ENCODE measurements around the gene IPP.

Gene IPP

GRCh38 chr1:45792744-45793143 is 42.3 kb upstream of the IPP start:
- no CpG with 5 or more reads among the region's 4 CpGs for WGBS, 2 donors (ENCODE audit: extremely low coverage in 2 of 2, insufficient read length in 2 of 2, insufficient replicate concordance in 1 of 2)
- no peak overlapping the region for H3K4me3 ChIP-seq (ENCODE audit: low read length in 2 of 2)
- H2BK120ac ChIP-seq (ENCODE audit: low read depth, low read length), result no peak overlapping the region
- H3K27me3 ChIP-seq (ENCODE audit: control insufficient read depth in 3 of 3, insufficient read depth in 3 of 3, low read depth in 1 of 3, low read length in 3 of 3), result no peaks in the 10 kb centered on the region
- H3K4ac ChIP-seq (ENCODE audit: low read length), result no peak overlapping the region
- no peak overlapping the region for H2AFZ ChIP-seq (ENCODE audit: low read length)
- H3K23ac ChIP-seq (ENCODE audit: low read depth, low read length, poor library complexity), result no peak overlapping the region
- no peak overlapping the region for H3K27ac ChIP-seq (replicated peaks; ENCODE audit: low read length)
- H2BK12ac ChIP-seq (ENCODE audit: low read length), result no peak overlapping the region
- H4K8ac ChIP-seq (ENCODE audit: low read depth, low read length), result no peak overlapping the region
- H3K4me2 ChIP-seq (ENCODE audit: insufficient read depth, low read length, poor library complexity, severe bottlenecking), result no peak overlapping the region
- DNase-seq (ENCODE audit: low spot score), result no peak
- H3K79me1 ChIP-seq (ENCODE audit: low read depth, low read length), result no peaks in the 10 kb centered on the region
- H3K4me1 ChIP-seq (ENCODE audit: control insufficient read depth in 2 of 2, insufficient read depth in 1 of 2, low read depth in 1 of 2, low read length in 2 of 2), result peaks cover 0 to 3% of the 10 kb centered on the region in 2 donors
- H2BK5ac ChIP-seq (ENCODE audit: low read length), result no peak overlapping the region
- no peak overlapping the region for H2AK5ac ChIP-seq (ENCODE audit: low read depth, low read length)
- H3K14ac ChIP-seq (ENCODE audit: low read length), result no peak overlapping the region
- no peaks in the 10 kb centered on the region for H3K36me3 ChIP-seq (replicated peaks in 1 of 2; ENCODE audit: control insufficient read depth in 2 of 2, insufficient read depth in 2 of 2, low read length in 2 of 2)
- H3K9ac ChIP-seq (ENCODE audit: low read depth, low read length, poor library complexity), result no peak overlapping the region
- no peak overlapping the region for H2BK15ac ChIP-seq (ENCODE audit: low read length)
- no peak overlapping the region for H4K91ac ChIP-seq (ENCODE audit: low read depth, low read length, poor library complexity)
- H3K18ac ChIP-seq (ENCODE audit: low read length), result no peak overlapping the region
- no peaks in the 10 kb centered on the region for H3K9me3 ChIP-seq (replicated peaks in 1 of 2; ENCODE audit: control insufficient read depth in 2 of 2, insufficient read depth in 1 of 2, low read depth in 1 of 2, low read length in 2 of 2)

DNA sequence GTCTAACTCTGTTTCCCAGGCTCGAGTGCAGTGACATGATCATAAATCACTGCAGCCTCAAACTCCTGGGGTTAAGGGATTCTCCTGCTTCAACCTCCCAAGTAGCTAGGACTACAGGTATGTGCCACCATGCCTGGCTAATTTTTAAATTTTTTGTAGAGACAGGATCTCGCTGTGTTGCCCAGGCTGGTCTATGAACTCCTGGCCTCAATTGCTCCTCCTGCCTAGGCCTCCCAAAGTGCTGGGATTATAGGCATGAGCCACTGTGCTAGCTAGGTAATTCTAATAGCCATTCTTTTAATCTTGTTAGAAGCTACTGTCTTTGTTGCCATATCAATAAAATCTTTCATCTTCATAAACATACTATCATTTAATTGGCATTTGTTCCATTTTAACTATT is 39.1 kb upstream of the IPP start:
- Histone ChIP-seq H3K4me1 (ENCODE audit: control insufficient read depth in 2 of 2, insufficient read depth in 1 of 2, low read depth in 1 of 2, low read length in 2 of 2) (no peaks in the 10 kb centered on the region), H3K27ac (replicated peaks; ENCODE audit: low read length) (no peak overlapping the region), H3K14ac (ENCODE audit: low read length) (no peak overlapping the region), H2BK120ac (ENCODE audit: low read depth, low read length) (no peak overlapping the region), H2BK12ac (ENCODE audit: low read length) (no peak overlapping the region), H2AK5ac (ENCODE audit: low read depth, low read length) (no peak overlapping the region), H3K23ac (ENCODE audit: low read depth, low read length, poor library complexity) (no peak overlapping the region), H2BK15ac (ENCODE audit: low read length) (no peak overlapping the region), H3K36me3 (replicated peaks in 1 of 2; ENCODE audit: control insufficient read depth in 2 of 2, insufficient read depth in 2 of 2, low read length in 2 of 2) (no peaks in the 10 kb centered on the region), H4K8ac (ENCODE audit: low read depth, low read length) (no peak overlapping the region), H3K4ac (ENCODE audit: low read length) (no peak overlapping the region), H3K9ac (ENCODE audit: low read depth, low read length, poor library complexity) (no peak overlapping the region), H2AFZ (ENCODE audit: low read length) (no peak overlapping the region), H3K9me3 (replicated peaks in 1 of 2; ENCODE audit: control insufficient read depth in 2 of 2, insufficient read depth in 1 of 2, low read depth in 1 of 2, low read length in 2 of 2) (no peaks in the 10 kb centered on the region), H3K79me1 (ENCODE audit: low read depth, low read length) (no peaks in the 10 kb centered on the region), H2BK5ac (ENCODE audit: low read length) (no peak overlapping the region), H3K27me3 (ENCODE audit: control insufficient read depth in 3 of 3, insufficient read depth in 3 of 3, low read depth in 1 of 3, low read length in 3 of 3) (no peaks in the 10 kb centered on the region), H4K91ac (ENCODE audit: low read depth, low read length, poor library complexity) (no peak overlapping the region), H3K18ac (ENCODE audit: low read length) (no peak overlapping the region), H3K4me2 (ENCODE audit: insufficient read depth, low read length, poor library complexity, severe bottlenecking) (no peak overlapping the region), H3K4me3 (ENCODE audit: low read length in 2 of 2) (no peak overlapping the region)
- no peak for DNase-seq (ENCODE audit: low spot score)
- WGBS, 2 donors (ENCODE audit: extremely low coverage in 2 of 2, insufficient read length in 2 of 2, insufficient replicate concordance in 1 of 2), result no CpG with 5 or more reads among the region's 2 CpGs

DNA sequence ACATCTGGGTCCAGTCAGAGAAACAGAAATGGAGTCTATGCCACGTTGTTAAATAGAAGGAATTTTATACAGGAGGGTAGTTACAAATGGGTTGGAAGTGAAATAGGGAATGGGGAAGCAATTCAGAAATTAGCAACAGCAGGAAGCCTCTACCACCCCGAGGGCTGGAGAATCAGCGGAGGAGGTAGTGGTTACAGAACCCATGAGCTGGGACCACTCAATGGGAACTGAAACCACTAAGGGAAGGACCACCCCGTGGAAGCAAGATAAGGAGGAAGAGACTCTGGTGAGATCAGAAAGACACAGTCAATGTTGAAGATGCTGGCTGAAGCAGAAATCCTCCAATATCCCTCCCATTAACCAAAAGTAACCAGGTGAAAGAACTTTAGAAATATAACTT is 37.5 kb upstream of the IPP start:
- H3K4ac ChIP-seq (ENCODE audit: low read length), result no peak overlapping the region
- no peak overlapping the region for H2BK15ac ChIP-seq (ENCODE audit: low read length)
- no peak overlapping the region for H2BK12ac ChIP-seq (ENCODE audit: low read length)
- H2BK120ac ChIP-seq (ENCODE audit: low read depth, low read length), result no peak overlapping the region
- no peak overlapping the region for H3K23ac ChIP-seq (ENCODE audit: low read depth, low read length, poor library complexity)
- H2BK5ac ChIP-seq (ENCODE audit: low read length), result no peak overlapping the region
- H3K14ac ChIP-seq (ENCODE audit: low read length), result no peak overlapping the region
- H3K79me1 ChIP-seq (ENCODE audit: low read depth, low read length), result no peaks in the 10 kb centered on the region
- H3K18ac ChIP-seq (ENCODE audit: low read length), result no peak overlapping the region
- H3K4me2 ChIP-seq (ENCODE audit: insufficient read depth, low read length, poor library complexity, severe bottlenecking), result no peak overlapping the region
- no peak overlapping the region for H2AFZ ChIP-seq (ENCODE audit: low read length)
- H3K4me1 ChIP-seq (ENCODE audit: control insufficient read depth in 2 of 2, insufficient read depth in 1 of 2, low read depth in 1 of 2, low read length in 2 of 2), result no peaks in the 10 kb centered on the region
- no peak overlapping the region for H3K9ac ChIP-seq (ENCODE audit: low read depth, low read length, poor library complexity)
- H4K8ac ChIP-seq (ENCODE audit: low read depth, low read length), result no peak overlapping the region
- H2AK5ac ChIP-seq (ENCODE audit: low read depth, low read length), result no peak overlapping the region
- H4K91ac ChIP-seq (ENCODE audit: low read depth, low read length, poor library complexity), result no peak overlapping the region
- H3K9me3 ChIP-seq (replicated peaks in 1 of 2; ENCODE audit: control insufficient read depth in 2 of 2, insufficient read depth in 1 of 2, low read depth in 1 of 2, low read length in 2 of 2), result no peaks in the 10 kb centered on the region
- DNase-seq (ENCODE audit: low spot score), result no peak
- H3K4me3 ChIP-seq (ENCODE audit: low read length in 2 of 2), result no peak overlapping the region
- H3K27me3 ChIP-seq (ENCODE audit: control insufficient read depth in 3 of 3, insufficient read depth in 3 of 3, low read depth in 1 of 3, low read length in 3 of 3), result no peaks in the 10 kb centered on the region
- no peak overlapping the region for H3K27ac ChIP-seq (replicated peaks; ENCODE audit: low read length)
- no CpG with 5 or more reads among the region's 4 CpGs for WGBS, 2 donors (ENCODE audit: extremely low coverage in 2 of 2, insufficient read length in 2 of 2, insufficient replicate concordance in 1 of 2)
- no peaks in the 10 kb centered on the region for H3K36me3 ChIP-seq (replicated peaks in 1 of 2; ENCODE audit: control insufficient read depth in 2 of 2, insufficient read depth in 2 of 2, low read length in 2 of 2)

- Histone ChIP-seq H3K27me3 (ENCODE audit: control insufficient read depth in 3 of 3, insufficient read depth in 3 of 3, low read depth in 1 of 3, low read length in 3 of 3) (peaks cover 0 to 6% (median 2%) of the 10 kb centered on the region in 3 experiments), H3K36me3 (replicated peaks in 1 of 2; ENCODE audit: control insufficient read depth in 2 of 2, insufficient read depth in 2 of 2, low read length in 2 of 2) (no peaks in the 10 kb centered on the region), H3K9ac (ENCODE audit: low read depth, low read length, poor library complexity) (no peak overlapping the region), H2AK5ac (ENCODE audit: low read depth, low read length) (no peak overlapping the region), H3K23ac (ENCODE audit: low read depth, low read length, poor library complexity) (no peak overlapping the region), H2BK12ac (ENCODE audit: low read length) (no peak overlapping the region), H2BK120ac (ENCODE audit: low read depth, low read length) (no peak overlapping the region), H3K18ac (ENCODE audit: low read length) (no peak overlapping the region), H3K9me3 (replicated peaks in 1 of 2; ENCODE audit: control insufficient read depth in 2 of 2, insufficient read depth in 1 of 2, low read depth in 1 of 2, low read length in 2 of 2) (no peaks in the 10 kb centered on the region), H3K27ac (replicated peaks; ENCODE audit: low read length) (no peak overlapping the region), H4K91ac (ENCODE audit: low read depth, low read length, poor library complexity) (no peak overlapping the region), H3K4me2 (ENCODE audit: insufficient read depth, low read length, poor library complexity, severe bottlenecking) (no peak overlapping the region), H4K8ac (ENCODE audit: low read depth, low read length) (no peak overlapping the region), H2AFZ (ENCODE audit: low read length) (no peak overlapping the region), H3K14ac (ENCODE audit: low read length) (no peak overlapping the region), H2BK5ac (ENCODE audit: low read length) (no peak overlapping the region), H3K79me1 (ENCODE audit: low read depth, low read length) (no peaks in the 10 kb centered on the region), H3K4ac (ENCODE audit: low read length) (no peak overlapping the region), H2BK15ac (ENCODE audit: low read length) (no peak overlapping the region), H3K4me3 (ENCODE audit: low read length in 2 of 2) (no peak overlapping the region), H3K4me1 (ENCODE audit: control insufficient read depth in 2 of 2, insufficient read depth in 1 of 2, low read depth in 1 of 2, low read length in 2 of 2) (no peaks in the 10 kb centered on the region)
- WGBS, 2 donors (ENCODE audit: extremely low coverage in 2 of 2, insufficient read length in 2 of 2, insufficient replicate concordance in 1 of 2), result no CpG with 5 or more reads among the region's 4 CpGs
- no peak for DNase-seq (ENCODE audit: low spot score)
Measured at GRCh38 chr1:45785583-45785982, 35.1 kb upstream of the IPP start.
